ENCODE data around the gene ZNF532.

GRCh38 chr18:58861353-58861752 lies 3.3 kb upstream of the ZNF532 start:
- TF ChIP-seq SNAI2 (CRISPR knock-in tag; IDR thresholded peaks at IDR 0.05) = no peak
- TF ChIP-seq ISL1 (CRISPR knock-in tag; IDR thresholded peaks at IDR 0.05) = no peak
- no peak for TF ChIP-seq CREB5 (CRISPR knock-in tag; IDR thresholded peaks at IDR 0.05; ENCODE audit: low read depth)
- no peak for TF ChIP-seq TCF4 (CRISPR knock-in tag; IDR thresholded peaks at IDR 0.05; ENCODE audit: borderline replicate concordance)
- no peak for TF ChIP-seq ESRRG (CRISPR knock-in tag; IDR thresholded peaks at IDR 0.05)
- no peak for TF ChIP-seq ARNTL (CRISPR knock-in tag; IDR thresholded peaks at IDR 0.05; ENCODE audit: borderline replicate concordance, low read depth)
- TF ChIP-seq POU6F1 (CRISPR knock-in tag; IDR thresholded peaks at IDR 0.05; ENCODE audit: borderline replicate concordance, low read depth) = no peak
- TF ChIP-seq BACH2 (CRISPR knock-in tag; IDR thresholded peaks at IDR 0.05; ENCODE audit: borderline replicate concordance) = no peak
- no peak for TF ChIP-seq CSDC2 (CRISPR knock-in tag; IDR thresholded peaks at IDR 0.05)
- no peak for TF ChIP-seq PPARA (CRISPR knock-in tag; IDR thresholded peaks at IDR 0.05; ENCODE audit: borderline replicate concordance)

All from SK-N-SH treated with all-trans-retinoic acid at 6 μM for 48 hours (cell line).